Stimulated activated CD4-positive, alpha-beta T cell treated with anti-CD3 and anti-CD28 coated beads, Interleukin-12 subunit alpha, Interleukin-12 subunit beta, amount 100 ng/mL, for 48 hours (primary cell): ENCODE results near the gene PPWD1.
"Not testable (repeated sequence)": the region's sequence is repeated elsewhere in the genome, so short reads cannot be mapped to it uniquely, and the experiment has no call there.

Experiments
- DNase-seq, 3 donors: peaks; one replicate each; pipeline ENCODE4 v3.0.0-alpha.2; 2020; ENCODE audit warnings: low read depth in 2 of 3, low spot score in 1 of 3

PPWD1 gene

GRCh38 chr5:65562731-65563701 lies at the start of gene PPWD1, which contains the start of gene CENPK:
Gene PPWD1, plus strand, starts transcription at chr5:65563296. Its CDS starts 15 bp downstream, at chr5:65563311.
Gene CENPK, minus strand, starts transcription at chr5:65563168. Its CDS starts 8,261 bp downstream, at chr5:65554907.
- DNase-seq, result peak; percentile 91 to 93 (median 92)

- no peak for DNase-seq
These were observed 37.4 kb upstream of the PPWD1 start for GRCh38 chr5:65525726-65526125.

GRCh38 chr5:65530904-65531303 lies 32.2 kb upstream of the PPWD1 start:
- DNase-seq, result no peak

GRCh38 chr5:65535529-65535987 lies 27.5 kb upstream of the PPWD1 start:
- DNase-seq, result no peak

- DNase-seq, result no peak
These were observed 23.3 kb upstream of the PPWD1 start for GRCh38 chr5:65539827-65540226.

- no peak for DNase-seq
These were observed 18.6 kb upstream of the PPWD1 start for GRCh38 chr5:65544473-65544872.

- DNase-seq, result no peak
These were observed 17.0 kb upstream of the PPWD1 start for GRCh38 chr5:65546141-65546540.

- no peak for DNase-seq
These were observed 14.8 kb upstream of the PPWD1 start for GRCh38 chr5:65548281-65548680.

GRCh38 chr5:65553941-65554340 lies 9.2 kb upstream of the PPWD1 start:
- no peak for DNase-seq

GRCh38 chr5:65555287-65555686 lies 7.8 kb upstream of the PPWD1 start:
- DNase-seq, result no peak

GRCh38 chr5:65556181-65556580 lies 6.9 kb upstream of the PPWD1 start:
- no peak for DNase-seq

- no peak for DNase-seq
These were observed 6.4 kb upstream of the PPWD1 start for GRCh38 chr5:65556718-65557117.

GRCh38 chr5:65563777-65564176 lies 681 bp downstream of the PPWD1 start:
- no peak for DNase-seq

- no peak for DNase-seq
These were observed 3.4 kb downstream of the PPWD1 start for GRCh38 chr5:65566505-65566904.

- DNase-seq, result no peak
These were observed 7.6 kb downstream of the PPWD1 start for GRCh38 chr5:65570598-65571226.

GRCh38 chr5:65577141-65577540 lies 14.0 kb downstream of the PPWD1 start:
- DNase-seq, result no peak

GRCh38 chr5:65588694-65589093 lies 25.6 kb downstream of the PPWD1 start:
- DNase-seq, result no peak

- DNase-seq, result not testable (repeated sequence)
These were observed 38.7 kb downstream of the PPWD1 start for GRCh38 chr5:65601761-65602160.

GRCh38 chr5:65611524-65611923 lies 48.4 kb downstream of the PPWD1 start:
- DNase-seq, result no peak

GRCh38 chr5:65612298-65612907 lies 49.3 kb downstream of the PPWD1 start:
- no peak for DNase-seq

- no peak for DNase-seq
These were observed 56.9 kb downstream of the PPWD1 start for GRCh38 chr5:65620021-65620420.

GRCh38 chr5:65621961-65622360 lies 58.9 kb downstream of the PPWD1 start:
- DNase-seq, result not testable (repeated sequence)
